ENCODE results near the gene UNC5C.

The UNC5C gene

DNA sequence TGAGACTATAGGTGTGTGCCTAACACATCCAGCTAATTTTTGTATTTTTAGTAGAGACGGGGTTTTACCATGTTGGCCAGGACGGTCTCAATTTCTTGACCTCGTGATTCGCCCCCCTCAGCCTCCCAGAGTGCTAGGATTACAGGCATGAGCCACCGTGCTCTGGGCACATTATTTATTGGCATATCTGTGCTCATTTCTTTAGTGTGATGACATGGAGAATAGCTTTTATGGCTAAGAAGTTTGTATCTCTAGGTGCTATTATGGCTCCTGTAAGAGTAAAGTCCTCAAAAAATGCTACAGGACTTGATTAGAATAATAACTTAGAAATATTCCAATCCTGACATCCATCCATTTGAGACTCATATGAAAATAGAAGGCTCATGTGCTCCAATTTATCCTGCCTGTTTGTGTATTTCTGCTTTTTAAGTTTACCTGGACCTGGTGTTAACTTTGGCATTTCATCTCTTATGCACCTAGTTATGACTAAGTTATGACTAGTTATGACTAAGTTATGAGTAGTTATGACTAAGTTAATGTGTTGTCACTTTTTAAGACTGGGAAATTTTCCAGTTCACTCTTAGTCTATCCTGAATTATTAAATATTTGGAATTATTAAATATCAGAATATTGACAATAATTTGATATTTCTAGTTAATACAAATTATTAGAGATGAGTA, 36.4 kb upstream of the UNC5C start:
- H3K27ac ChIP-seq: no peak overlapping the region
- H3K36me3 ChIP-seq: no peaks in the 10 kb centered on the region
- H3K9me3 ChIP-seq: no peaks in the 10 kb centered on the region
- TF ChIP-seq, protein P1, sequence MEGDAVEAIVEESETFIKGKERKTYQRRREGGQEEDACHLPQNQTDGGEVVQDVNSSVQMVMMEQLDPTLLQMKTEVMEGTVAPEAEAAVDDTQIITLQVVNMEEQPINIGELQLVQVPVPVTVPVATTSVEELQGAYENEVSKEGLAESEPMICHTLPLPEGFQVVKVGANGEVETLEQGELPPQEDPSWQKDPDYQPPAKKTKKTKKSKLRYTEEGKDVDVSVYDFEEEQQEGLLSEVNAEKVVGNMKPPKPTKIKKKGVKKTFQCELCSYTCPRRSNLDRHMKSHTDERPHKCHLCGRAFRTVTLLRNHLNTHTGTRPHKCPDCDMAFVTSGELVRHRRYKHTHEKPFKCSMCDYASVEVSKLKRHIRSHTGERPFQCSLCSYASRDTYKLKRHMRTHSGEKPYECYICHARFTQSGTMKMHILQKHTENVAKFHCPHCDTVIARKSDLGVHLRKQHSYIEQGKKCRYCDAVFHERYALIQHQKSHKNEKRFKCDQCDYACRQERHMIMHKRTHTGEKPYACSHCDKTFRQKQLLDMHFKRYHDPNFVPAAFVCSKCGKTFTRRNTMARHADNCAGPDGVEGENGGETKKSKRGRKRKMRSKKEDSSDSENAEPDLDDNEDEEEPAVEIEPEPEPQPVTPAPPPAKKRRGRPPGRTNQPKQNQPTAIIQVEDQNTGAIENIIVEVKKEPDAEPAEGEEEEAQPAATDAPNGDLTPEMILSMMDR (IDR thresholded peaks at IDR 0.05): no peak
- H3K27me3 ChIP-seq: no peaks in the 10 kb centered on the region
- no peaks in the 10 kb centered on the region for H3K4me1 ChIP-seq (ENCODE audit: control insufficient read depth in 1 of 2, insufficient read depth in 1 of 2, low read depth in 1 of 2, low read length in 1 of 2)
- H3K4me3 ChIP-seq (ENCODE audit: low read depth in 1 of 2, low read length in 1 of 2): no peak overlapping the region

GRCh38 chr4:95580226-95580625, 31.5 kb upstream of the UNC5C start:
- Histone ChIP-seq H3K4me1 (ENCODE audit: control insufficient read depth in 1 of 2, insufficient read depth in 1 of 2, low read depth in 1 of 2, low read length in 1 of 2) (no peaks in the 10 kb centered on the region), H3K36me3 (no peaks in the 10 kb centered on the region), H3K27me3 (no peaks in the 10 kb centered on the region), H3K4me3 (ENCODE audit: low read depth in 1 of 2, low read length in 1 of 2) (no peak overlapping the region), H3K27ac (no peak overlapping the region), H3K9me3 (no peaks in the 10 kb centered on the region)
- TF ChIP-seq, protein P1 (IDR thresholded peaks at IDR 0.05): no peak

GRCh38 chr4:95572304-95572991, 23.7 kb upstream of the UNC5C start:
- H3K27ac ChIP-seq: no peak overlapping the region

GRCh38 chr4:95571577-95571976, 22.8 kb upstream of the UNC5C start:
- Histone ChIP-seq H3K27ac (no peak overlapping the region), H3K9me3 (no peaks in the 10 kb centered on the region), H3K4me1 (ENCODE audit: control insufficient read depth in 1 of 2, insufficient read depth in 1 of 2, low read depth in 1 of 2, low read length in 1 of 2) (no peaks in the 10 kb centered on the region), H3K4me3 (ENCODE audit: low read depth in 1 of 2, low read length in 1 of 2) (no peak overlapping the region), H3K36me3 (no peaks in the 10 kb centered on the region), H3K27me3 (no peaks in the 10 kb centered on the region)
- TF ChIP-seq, protein P1 (IDR thresholded peaks at IDR 0.05): no peak

More at GRCh38 chr4:95572304-95572991, 23.7 kb upstream of the UNC5C start:
- Histone ChIP-seq H3K27me3 (no peaks in the 10 kb centered on the region), H3K9me3 (no peaks in the 10 kb centered on the region), H3K4me3 (ENCODE audit: low read depth in 1 of 2, low read length in 1 of 2) (no peak overlapping the region), H3K4me1 (ENCODE audit: control insufficient read depth in 1 of 2, insufficient read depth in 1 of 2, low read depth in 1 of 2, low read length in 1 of 2) (no peaks in the 10 kb centered on the region), H3K36me3 (no peaks in the 10 kb centered on the region)
- TF ChIP-seq, protein P1 (IDR thresholded peaks at IDR 0.05): no peak

- Histone ChIP-seq H3K9me3 (no peaks in the 10 kb centered on the region), H3K4me1 (ENCODE audit: control insufficient read depth in 1 of 2, insufficient read depth in 1 of 2, low read depth in 1 of 2, low read length in 1 of 2) (no peaks in the 10 kb centered on the region), H3K36me3 (no peaks in the 10 kb centered on the region), H3K4me3 (ENCODE audit: low read depth in 1 of 2, low read length in 1 of 2) (no peak overlapping the region), H3K27me3 (no peaks in the 10 kb centered on the region), H3K27ac (no peak overlapping the region)
- TF ChIP-seq, protein P1 (IDR thresholded peaks at IDR 0.05): no peak
Observed at GRCh38 chr4:95563638-95564337, 15.0 kb upstream of the UNC5C start.
